PC-3 (cell line): ENCODE data around the gene SLC15A4. TPM values are rescaled to one million over a fixed set of nuclear protein-coding genes. Genes with fewer than 3 reads are reported as not detected.
A peak's percentile ranks its signal among the peaks of the same experiment; 100 is the strongest.

Experiments
- ATAC-seq: fragments of 200-7000 bp; cut with Tn5 transposase; 2 replicates; pipeline ENCODE4 v1.9.1; 2020; ENCODE audit warnings: mild to moderate bottlenecking, moderate library complexity
- BruUV-seq: library from RNA; stranded (reverse); fragments of 400-500 nt; replicated peaks from 2 replicates; lab custom pipeline; 2021; lab: Mats Ljungman, UMichigan
- CTCF ChIA-PET: fragments of 300-600 bp; sonication (Branson Sonifier 250); formaldehyde crosslinking; loops from one replicate; lab custom pipeline; 2022; ENCODE audit warnings: antibody characterized with exemption; lab: Charles Lee
- POLR2A ChIA-PET: fragments of 300-600 bp; sonication (Branson Sonifier 250); formaldehyde crosslinking; loops from one replicate; lab custom pipeline; 2022; ENCODE audit warnings: antibody characterized with exemption; ENCODE audit not compliant: unreplicated experiment; lab: Charles Lee
- DNase-seq: peaks from one replicate; pipeline ENCODE4 v3.0.0-alpha.2; 2015
- H2AFZ ChIP-seq: fragments of 300-600 bp; sonication (generic); 2 replicates; pipeline ENCODE4 v1.6.0; 2016; ENCODE audit warnings: antibody characterized with exemption, low read length
- H3F3A ChIP-seq: fragments of 300-600 bp; sonication (generic); one replicate; pipeline ENCODE4 v1.6.0; 2017; ENCODE audit warnings: antibody characterized with exemption, low read length, control low read depth, mild to moderate bottlenecking; ENCODE audit not compliant: unreplicated experiment
- H3K27ac ChIP-seq: fragments of 300-600 bp; sonication (generic); 2 replicates; pipeline ENCODE4 v1.5.1; 2016; ENCODE audit warnings: mild to moderate bottlenecking, low read length
- H3K27me3 ChIP-seq: fragments of 300-600 bp; sonication (generic); 2 replicates; pipeline ENCODE4 v1.6.1; 2016; ENCODE audit warnings: low read length, mixed read lengths
- H3K36me3 ChIP-seq: fragments of 300-600 bp; sonication (generic); 2 replicates; pipeline ENCODE4 v1.6.1; 2016; ENCODE audit warnings: low read depth, mixed run types, low read length, mixed read lengths
- H3K4me1 ChIP-seq: fragments of 300-600 bp; sonication (generic); 2 replicates; pipeline ENCODE4 v1.5.1; 2016; ENCODE audit warnings: low read length; ENCODE audit not compliant: insufficient read depth
- H3K4me2 ChIP-seq: fragments of 300-600 bp; sonication (generic); 2 replicates; pipeline ENCODE4 v1.6.0; 2016; ENCODE audit warnings: low read length
- H3K4me3 ChIP-seq: fragments of 300-600 bp; sonication (generic); 2 replicates; pipeline ENCODE4 v1.5.1; 2016; ENCODE audit warnings: mild to moderate bottlenecking, low read length, mixed read lengths
- H3K79me2 ChIP-seq: fragments of 300-600 bp; sonication (generic); 2 replicates; pipeline ENCODE4 v1.6.1; 2017; ENCODE audit warnings: low read length, mixed read lengths
- H3K9ac ChIP-seq: fragments of 300-600 bp; sonication (generic); 2 replicates; pipeline ENCODE4 v1.6.0; 2016; ENCODE audit warnings: mild to moderate bottlenecking, low read length
- H3K9me2 ChIP-seq: fragments of 300-600 bp; sonication (generic); replicated peaks from 2 replicates; pipeline ENCODE4 v1.6.1; 2016; ENCODE audit warnings: mixed run types, low read length, mixed read lengths
- H3K9me3 ChIP-seq: fragments of 300-600 bp; sonication (generic); 2 replicates; pipeline ENCODE4 v1.6.1; 2016; ENCODE audit warnings: low read length, mixed read lengths
- H4K20me1 ChIP-seq: fragments of 300-600 bp; sonication (generic); 2 replicates; pipeline ENCODE4 v1.6.1; 2016; ENCODE audit warnings: low read length, mixed read lengths
- EZH2 ChIP-seq: fragments of 300-600 bp; sonication (generic); IDR thresholded peaks from one replicate; pipeline ENCODE4 v1.6.1; 2017; ENCODE audit warnings: antibody characterized with exemption, mild to moderate bottlenecking, low read length; ENCODE audit not compliant: unreplicated experiment
- EZH2phosphoT487 ChIP-seq: fragments of 300-600 bp; sonication (generic); IDR thresholded peaks from 2 replicates; pipeline ENCODE4 v1.6.1; 2018; ENCODE audit warnings: mild to moderate bottlenecking, antibody characterized with exemption, low read length, borderline replicate concordance
- intact Hi-C: fragments of 100-400 bp; cut with micrococcal nuclease; formaldehyde crosslinking; loops from 2 replicates; pipeline ENCODE4 v1.9.0; 2023
- total RNA-seq: library from RNA; depleted of rRNA; stranded (reverse); fragments of >200 nt; gene quantifications from 2 replicates; pipeline ENCODE4 v1.2.3, GENCODE V29; 2014
- TF ChIP-seq, protein P1 (sequence below): fragments of 300-600 bp; sonication (generic); conservative IDR thresholded peaks from 2 replicates; pipeline ENCODE4 v1.5.1; 2017; ENCODE audit warnings: antibody characterized with exemption, low read depth, mild to moderate bottlenecking, low read length

Gene SLC15A4
- total RNA-seq, 1 experiment from 2014 or later, result 20.8 TPM

DNA sequence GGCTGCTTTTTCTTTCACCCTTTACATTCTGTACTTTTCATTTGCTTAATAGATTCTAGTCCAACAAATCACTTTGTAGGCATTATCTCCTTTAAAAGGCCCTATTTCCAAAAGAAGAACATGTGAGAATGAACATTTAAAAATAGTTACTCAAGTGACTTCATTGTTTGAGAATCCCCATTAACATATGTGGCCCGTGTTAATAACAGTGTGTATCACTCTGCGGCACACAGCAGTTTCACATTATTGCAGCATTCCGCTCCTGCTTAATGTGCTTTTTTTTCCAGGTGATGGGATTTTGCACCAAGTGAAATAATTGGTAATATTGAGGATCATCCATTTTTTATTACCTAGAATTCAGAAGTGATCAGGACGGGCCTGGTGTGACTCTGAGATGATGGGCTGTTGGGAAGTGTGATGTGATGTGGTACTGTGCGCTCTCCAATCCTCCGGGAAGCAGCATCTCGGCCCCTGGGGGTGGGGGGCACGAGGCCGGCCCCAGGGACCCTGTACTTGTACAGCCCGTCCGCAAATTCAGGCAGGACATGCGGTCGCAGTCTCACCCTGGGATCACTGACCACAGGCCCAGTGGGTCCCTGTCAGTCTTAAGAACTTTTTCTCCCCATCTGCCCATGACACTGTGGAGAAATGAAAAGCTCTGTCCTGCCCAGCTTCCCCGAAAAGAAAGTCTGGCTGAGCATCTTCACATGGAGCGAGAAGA lies 32.9 kb downstream of the SLC15A4 start:
- H3K9me2 ChIP-seq, result no peaks in the 10 kb centered on the region
- no peak overlapping the region for H3K9ac ChIP-seq
- H3K27me3 ChIP-seq, result no peaks in the 10 kb centered on the region
- intact Hi-C loops, result no loop called here
- ChIA-PET POLR2A (no interaction called here), CTCF (no interaction called here)
- no peaks in the 10 kb centered on the region for H3K79me2 ChIP-seq
- TF ChIP-seq, protein P1, sequence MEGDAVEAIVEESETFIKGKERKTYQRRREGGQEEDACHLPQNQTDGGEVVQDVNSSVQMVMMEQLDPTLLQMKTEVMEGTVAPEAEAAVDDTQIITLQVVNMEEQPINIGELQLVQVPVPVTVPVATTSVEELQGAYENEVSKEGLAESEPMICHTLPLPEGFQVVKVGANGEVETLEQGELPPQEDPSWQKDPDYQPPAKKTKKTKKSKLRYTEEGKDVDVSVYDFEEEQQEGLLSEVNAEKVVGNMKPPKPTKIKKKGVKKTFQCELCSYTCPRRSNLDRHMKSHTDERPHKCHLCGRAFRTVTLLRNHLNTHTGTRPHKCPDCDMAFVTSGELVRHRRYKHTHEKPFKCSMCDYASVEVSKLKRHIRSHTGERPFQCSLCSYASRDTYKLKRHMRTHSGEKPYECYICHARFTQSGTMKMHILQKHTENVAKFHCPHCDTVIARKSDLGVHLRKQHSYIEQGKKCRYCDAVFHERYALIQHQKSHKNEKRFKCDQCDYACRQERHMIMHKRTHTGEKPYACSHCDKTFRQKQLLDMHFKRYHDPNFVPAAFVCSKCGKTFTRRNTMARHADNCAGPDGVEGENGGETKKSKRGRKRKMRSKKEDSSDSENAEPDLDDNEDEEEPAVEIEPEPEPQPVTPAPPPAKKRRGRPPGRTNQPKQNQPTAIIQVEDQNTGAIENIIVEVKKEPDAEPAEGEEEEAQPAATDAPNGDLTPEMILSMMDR, result no peak
- TF ChIP-seq EZH2 (no peak), EZH2phosphoT487 (no peak)
- no TSS peak for BruUV-seq
- H3K36me3 ChIP-seq, result peaks cover 38% of the 10 kb centered on the region
- no peaks in the 10 kb centered on the region for H3K4me1 ChIP-seq
- no peaks in the 10 kb centered on the region for H3F3A ChIP-seq
- no peak for ATAC-seq
- no peak overlapping the region for H2AFZ ChIP-seq
- no peak overlapping the region for H3K27ac ChIP-seq
- H3K4me2 ChIP-seq, result no peak overlapping the region
- H3K9me3 ChIP-seq, result no peaks in the 10 kb centered on the region
- H4K20me1 ChIP-seq, result no peaks in the 10 kb centered on the region
- no peak for DNase-seq
- no peak overlapping the region for H3K4me3 ChIP-seq

DNA sequence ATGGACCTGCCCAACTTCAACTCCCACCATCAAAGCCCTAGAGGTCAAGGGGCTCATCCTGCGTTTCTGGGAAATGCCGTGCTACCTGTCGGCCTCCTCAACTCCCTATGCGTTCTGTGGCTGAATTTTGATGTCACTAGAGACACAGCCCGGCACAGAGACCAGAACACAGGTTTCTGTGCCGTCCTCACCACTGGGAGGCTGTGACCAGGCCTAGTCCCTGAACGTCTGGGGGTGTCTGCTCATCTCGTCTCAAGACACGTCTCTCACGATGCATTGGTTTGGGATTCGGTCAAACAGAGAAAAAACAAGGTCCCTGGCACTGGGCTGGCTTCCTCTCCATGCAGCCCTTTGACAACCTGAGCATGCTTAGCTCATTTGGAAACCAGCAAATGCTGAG lies 33.5 kb downstream of the SLC15A4 start:
- no peak overlapping the region for H2AFZ ChIP-seq
- ATAC-seq (no peak), DNase-seq (no peak)
- POLR2A ChIA-PET, result no interaction called here
- no peak overlapping the region for H3K27ac ChIP-seq
- intact Hi-C loops, result no loop called here
- no peaks in the 10 kb centered on the region for H4K20me1 ChIP-seq
- BruUV-seq, result TSS peak; percentile 20
- no peaks in the 10 kb centered on the region for H3F3A ChIP-seq
- no peaks in the 10 kb centered on the region for H3K9me3 ChIP-seq
- no peak for TF ChIP-seq EZH2
- TF ChIP-seq EZH2phosphoT487, result no peak
- TF ChIP-seq, protein P1, result no peak
- H3K36me3 ChIP-seq, result peaks cover 32% of the 10 kb centered on the region
- no peaks in the 10 kb centered on the region for H3K9me2 ChIP-seq
- H3K4me1 ChIP-seq, result no peaks in the 10 kb centered on the region
- CTCF ChIA-PET, result no interaction called here
- H3K27me3 ChIP-seq, result no peaks in the 10 kb centered on the region
- H3K79me2 ChIP-seq, result no peaks in the 10 kb centered on the region
- no peak overlapping the region for H3K4me2 ChIP-seq
- no peak overlapping the region for H3K9ac ChIP-seq
- H3K4me3 ChIP-seq, result no peak overlapping the region

DNA sequence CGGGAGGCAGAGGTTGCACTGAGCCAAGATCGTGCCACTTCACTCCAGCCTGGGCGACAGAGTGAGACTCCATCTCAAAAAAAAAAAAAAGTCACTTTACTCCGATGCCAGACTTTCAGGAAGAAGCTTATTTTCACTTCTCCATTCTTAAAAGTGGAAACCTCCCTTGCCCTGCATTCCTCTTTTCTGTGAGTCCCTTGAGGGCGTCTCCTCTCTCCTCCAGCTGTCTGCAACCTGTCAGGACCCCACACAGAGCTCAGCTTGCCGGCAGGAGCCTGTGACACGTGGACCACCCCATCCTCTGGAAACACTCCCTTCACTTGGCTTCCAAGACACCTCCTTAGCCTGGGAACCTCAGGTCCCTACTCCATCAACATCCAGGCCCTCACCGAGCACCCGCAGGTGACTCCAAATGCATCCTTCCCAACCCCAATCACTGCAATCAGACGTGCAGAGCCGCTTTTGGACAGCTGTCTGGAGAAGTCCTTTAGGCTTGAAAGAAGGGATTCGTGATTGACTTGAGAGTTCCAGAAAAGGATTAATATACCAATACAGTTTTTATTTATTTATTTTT lies 34.3 kb downstream of the SLC15A4 start:
- H3F3A ChIP-seq, result no peaks in the 10 kb centered on the region
- ATAC-seq (no peak), DNase-seq (no peak)
- no peak overlapping the region for H3K27ac ChIP-seq
- no peak overlapping the region for H3K9ac ChIP-seq
- no peak overlapping the region for H3K4me3 ChIP-seq
- intact Hi-C loops, result no loop called here
- H3K36me3 ChIP-seq, result peaks cover 27% of the 10 kb centered on the region
- no peaks in the 10 kb centered on the region for H4K20me1 ChIP-seq
- no TSS peak for BruUV-seq
- no peak overlapping the region for H2AFZ ChIP-seq
- H3K4me2 ChIP-seq, result no peak overlapping the region
- ChIA-PET CTCF (no interaction called here), POLR2A (no interaction called here)
- no peaks in the 10 kb centered on the region for H3K27me3 ChIP-seq
- no peak for TF ChIP-seq EZH2phosphoT487
- TF ChIP-seq, protein P1, result no peak
- no peak for TF ChIP-seq EZH2
- H3K9me2 ChIP-seq, result no peaks in the 10 kb centered on the region
- H3K9me3 ChIP-seq, result no peaks in the 10 kb centered on the region
- H3K79me2 ChIP-seq, result no peaks in the 10 kb centered on the region
- H3K4me1 ChIP-seq, result no peaks in the 10 kb centered on the region
